SIG-M5 treated with dmso at 0.1 percent for 504 hours (cell line): ENCODE measurements around the gene CLEC1A.

ENCODE experiments used
- DNase-seq: peaks from one replicate; lab custom pipeline; 2025; ENCODE audit not compliant: unreplicated experiment; lab: John Stamatoyannopoulos, UW

CLEC1A gene

DNA sequence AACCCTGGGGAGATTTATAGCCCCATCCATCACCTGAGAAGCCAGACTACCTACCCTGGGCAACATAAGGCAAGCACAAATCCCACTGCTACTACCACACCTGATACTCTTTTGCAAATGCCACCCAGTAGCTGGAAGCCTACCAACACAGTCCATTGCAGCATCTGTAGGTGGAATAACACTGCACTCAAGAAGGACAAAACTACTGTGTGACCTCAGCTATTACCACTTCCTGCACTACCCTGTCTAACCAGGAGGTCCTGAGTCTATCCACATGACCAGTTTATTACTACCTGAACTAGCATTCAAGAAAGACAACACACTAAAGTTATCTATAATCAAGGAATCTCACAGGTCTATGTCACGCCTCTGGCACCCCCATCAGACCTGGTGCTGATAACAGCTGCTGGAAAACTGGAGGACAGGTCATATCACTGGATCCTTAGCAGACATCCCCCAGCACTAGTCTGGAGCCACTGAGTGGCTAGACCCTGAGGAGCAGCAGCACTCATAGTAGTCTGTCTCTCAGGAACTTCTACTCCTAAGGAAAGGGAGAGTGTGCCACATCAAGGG is 2.9 kb upstream of the CLEC1A start:
- DNase-seq, result no peak

DNA sequence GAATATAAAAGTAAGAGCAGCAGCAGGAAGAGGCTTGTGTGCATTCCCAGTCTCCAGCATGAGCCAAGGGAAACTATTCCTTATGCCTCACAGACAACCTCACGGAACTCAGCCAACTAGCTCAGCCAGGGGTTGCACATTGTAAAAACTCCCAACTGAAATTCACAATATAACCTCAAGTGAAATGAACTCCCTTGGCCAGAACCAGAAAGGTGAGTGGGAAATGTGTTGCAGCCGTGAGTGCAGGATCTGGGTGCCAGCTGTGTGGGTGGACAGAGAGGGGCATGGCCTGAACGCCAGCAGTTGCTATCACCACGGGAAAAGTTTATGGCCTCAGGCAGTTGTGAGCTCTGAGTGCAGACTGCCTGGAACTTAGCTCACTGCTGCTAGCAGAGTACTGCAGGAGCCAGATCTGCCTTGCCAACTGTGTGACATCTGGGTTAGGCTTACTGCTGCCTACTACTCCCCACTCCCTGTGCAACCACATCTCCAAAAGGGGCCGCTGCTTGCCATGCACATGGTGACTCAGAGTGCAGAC is 2.3 kb upstream of the CLEC1A start:
- DNase-seq, result no peak

GRCh38 chr12:10097521-10097920 is 1.3 kb downstream of the CLEC1A start:
- no peak for DNase-seq

DNA sequence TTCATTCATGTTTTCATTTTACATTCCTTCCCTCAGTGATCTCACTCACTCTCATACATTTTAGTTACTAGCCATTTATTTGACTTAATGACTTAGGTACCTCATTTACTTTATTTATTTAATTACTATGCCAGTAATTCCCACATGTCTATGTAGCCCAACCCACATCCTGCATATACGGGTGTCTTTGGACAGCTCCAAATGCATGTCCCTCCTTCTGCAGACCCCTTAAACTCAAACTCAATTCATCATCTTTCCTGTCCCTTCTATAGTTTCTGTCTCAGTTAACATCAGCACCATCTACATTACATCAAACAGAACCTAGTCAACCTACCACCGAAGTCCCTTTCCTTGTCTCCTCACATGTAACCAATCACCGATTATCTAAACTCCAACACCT is 2.8 kb downstream of the CLEC1A start:
- no peak for DNase-seq

DNA sequence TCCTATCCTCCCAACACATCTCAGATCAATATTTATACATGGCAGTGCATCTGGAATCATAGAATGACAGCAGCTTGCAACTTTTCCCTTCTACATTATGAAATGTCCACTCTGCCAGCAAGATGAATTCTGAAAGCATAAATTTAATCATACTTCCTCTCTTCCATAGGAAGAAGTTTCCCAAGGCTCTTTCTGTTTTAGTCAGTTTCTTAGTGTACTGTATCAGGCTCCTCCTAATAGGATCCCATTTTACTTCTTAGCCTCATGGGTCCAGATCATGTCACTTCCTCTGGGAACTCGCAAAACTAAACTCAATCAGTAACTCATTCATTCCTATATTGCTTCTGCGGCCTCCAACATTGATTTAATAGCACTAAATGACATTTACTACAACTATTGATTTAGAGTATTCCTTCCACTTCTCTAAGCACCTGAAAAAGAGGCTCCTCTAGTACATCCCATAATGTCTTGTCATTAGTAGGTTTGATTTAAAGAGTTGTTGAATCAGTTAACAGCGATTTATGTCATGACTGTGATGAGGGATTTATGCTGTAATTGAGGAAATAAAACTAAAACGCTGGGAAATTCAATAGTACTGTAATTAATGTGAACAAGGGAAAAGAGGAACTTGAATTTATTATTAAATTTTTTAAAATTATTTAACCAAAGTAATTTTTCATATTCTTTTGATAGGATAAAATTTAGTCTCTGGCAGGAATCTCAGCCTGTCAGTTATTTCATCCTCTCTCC is 4.0 kb downstream of the CLEC1A start:
- DNase-seq, result peak; percentile 31

GRCh38 chr12:10088955-10089900 is 9.6 kb downstream of the CLEC1A start:
- DNase-seq, result no peak

DNA sequence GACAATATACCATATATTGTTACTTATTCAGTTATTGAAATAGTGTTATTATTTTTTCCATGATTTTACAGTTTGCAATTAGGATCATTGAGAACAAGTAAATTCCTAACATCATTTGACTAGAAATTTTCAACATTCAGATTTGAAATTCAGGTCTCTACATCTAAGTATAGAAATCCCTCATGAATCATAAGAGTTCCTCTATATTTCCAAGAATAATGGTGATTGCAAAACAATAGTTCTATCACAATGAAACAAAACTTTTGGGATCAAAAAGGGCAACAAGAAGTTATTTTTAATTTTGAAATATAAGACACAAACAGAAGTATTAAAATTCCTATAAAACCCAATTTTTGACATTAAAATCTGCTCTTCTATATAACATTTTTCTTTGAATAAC is 10.8 kb downstream of the CLEC1A start:
- DNase-seq, result no peak

- DNase-seq, result no peak
Observed at GRCh38 chr12:10086387-10086786, 12.4 kb downstream of the CLEC1A start.

- DNase-seq, result no peak
Observed at GRCh38 chr12:10084733-10085132, 14.1 kb downstream of the CLEC1A start.

DNA sequence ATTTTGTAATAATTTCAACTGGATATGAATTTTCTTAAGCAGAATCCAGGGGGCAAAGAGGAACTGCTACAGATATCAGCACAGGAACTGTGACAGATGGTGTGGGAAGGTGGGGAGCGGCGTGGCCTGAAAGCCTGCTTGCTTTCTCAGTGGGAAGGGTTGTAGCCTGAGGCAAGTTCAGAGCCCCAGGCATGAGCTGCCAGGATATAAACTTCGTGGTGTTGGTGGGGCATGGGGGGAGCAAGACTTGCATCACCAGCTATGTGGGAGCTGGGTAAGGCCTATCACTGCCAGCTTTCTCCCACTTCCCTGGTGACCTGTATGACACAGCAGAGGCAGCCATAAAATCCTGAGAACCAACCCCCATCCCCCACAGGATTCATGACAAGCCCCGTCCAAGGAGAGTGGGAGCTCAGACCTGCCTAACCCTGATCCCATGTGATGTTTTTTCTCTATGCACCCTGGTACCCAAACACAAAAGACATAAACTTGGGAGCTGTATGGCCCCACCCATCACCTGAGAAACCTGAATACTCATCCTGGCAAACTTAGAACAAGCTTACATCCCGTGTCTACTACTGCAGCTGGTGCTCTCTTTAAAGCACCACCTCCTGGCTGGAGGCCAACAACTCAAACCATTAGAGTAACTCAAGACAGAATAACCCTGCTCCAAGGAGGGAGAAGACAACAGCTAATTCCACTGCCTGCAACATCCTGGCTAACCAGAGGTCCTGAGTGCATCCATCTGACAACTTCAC is 16.5 kb downstream of the CLEC1A start:
- DNase-seq, result no peak

GRCh38 chr12:10075451-10075850 is 23.3 kb downstream of the CLEC1A start:
- DNase-seq, result no peak

DNA sequence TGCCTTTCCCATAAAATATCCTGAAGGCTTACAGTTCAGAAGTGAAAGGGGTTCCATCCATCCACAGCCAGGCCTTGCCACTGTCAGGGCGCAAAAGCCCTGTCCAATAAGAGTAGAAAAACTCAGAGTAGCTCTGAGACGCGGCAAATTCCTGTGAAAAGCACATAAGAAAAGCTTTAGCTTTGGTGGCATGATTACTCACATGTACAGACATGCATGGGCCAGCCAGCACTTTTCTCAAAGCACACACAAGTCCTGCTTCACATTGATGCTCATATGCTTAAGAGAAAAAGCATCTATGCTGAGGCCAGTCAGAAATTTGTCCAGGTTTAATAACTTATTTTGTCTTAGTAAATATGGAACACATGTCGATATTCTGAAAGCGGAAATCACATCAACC is 25.5 kb downstream of the CLEC1A start:
- no peak for DNase-seq

GRCh38 chr12:10072131-10072530 is 26.7 kb downstream of the CLEC1A start:
- DNase-seq, result no peak

GRCh38 chr12:10070380-10070779 is 28.4 kb downstream of the CLEC1A start:
- DNase-seq, result no peak

DNA sequence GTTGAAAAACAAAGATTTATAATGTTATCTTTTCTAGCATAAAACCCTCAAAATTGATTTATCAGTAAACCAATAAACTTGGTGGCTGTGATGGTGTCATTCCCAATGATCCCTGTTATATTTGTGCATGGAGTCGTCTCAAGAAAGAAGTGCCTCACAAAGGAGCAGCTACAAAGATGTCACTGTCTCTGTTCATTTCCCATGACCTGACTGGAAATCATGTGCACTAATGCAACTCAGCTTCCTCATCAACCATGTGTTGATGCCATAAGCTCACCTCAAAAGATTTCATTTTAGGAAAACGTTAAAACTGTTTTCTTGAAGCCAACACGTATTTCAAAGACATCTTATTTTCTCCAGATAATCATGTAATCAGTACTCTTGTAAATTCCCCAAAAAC is 28.8 kb downstream of the CLEC1A start:
- DNase-seq, result no peak

- peak; percentile 82 for DNase-seq
Observed at GRCh38 chr12:10069099-10069498, 29.7 kb downstream of the CLEC1A start.

- peak; percentile 95 for DNase-seq
Observed at GRCh38 chr12:10068644-10069043, 30.1 kb downstream of the CLEC1A start.

- DNase-seq, result no peak
Observed at GRCh38 chr12:10067942-10068341, 30.8 kb downstream of the CLEC1A start.

DNA sequence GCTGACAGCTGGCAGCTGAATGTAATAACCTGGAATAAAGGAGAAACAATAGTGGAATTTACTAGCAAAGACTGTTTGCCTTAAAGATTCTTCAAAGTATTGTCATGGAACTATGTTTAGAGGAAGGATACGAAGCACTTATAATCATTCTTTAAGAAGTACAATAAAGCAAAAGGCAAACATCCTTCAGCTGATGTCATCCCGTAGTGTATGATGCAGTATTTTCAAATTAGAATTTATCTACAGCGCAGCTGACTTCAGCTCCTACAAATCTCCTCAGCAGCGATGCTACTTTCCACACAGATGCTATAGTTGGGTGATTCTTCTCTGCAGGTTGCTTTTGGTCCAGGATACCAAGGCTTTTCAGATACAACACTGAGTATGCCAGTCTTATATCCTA is 31.5 kb downstream of the CLEC1A start:
- no peak for DNase-seq

GRCh38 chr12:10065241-10065640 is 33.5 kb downstream of the CLEC1A start:
- DNase-seq, result no peak

DNA sequence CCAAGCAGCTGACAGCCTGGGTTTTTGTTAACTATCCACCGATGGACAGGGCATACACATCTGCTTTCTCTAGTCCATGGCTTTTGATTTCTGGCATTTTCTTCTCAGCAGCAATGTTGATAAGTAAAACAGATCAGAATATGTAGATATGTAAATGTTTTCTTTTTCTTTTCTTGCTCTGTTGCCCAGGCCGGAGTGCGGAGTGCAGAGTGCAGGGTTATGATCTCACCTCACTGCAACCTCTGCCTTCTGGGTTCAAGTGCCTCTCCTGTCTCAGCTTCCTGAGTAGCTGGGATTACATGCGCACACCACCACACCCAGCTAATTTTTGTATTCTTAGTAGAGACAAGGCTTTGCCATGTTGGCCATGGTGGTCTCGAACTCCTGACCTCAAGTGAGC is 40.4 kb downstream of the CLEC1A start:
- DNase-seq, result no peak
